HepG2 (cell line): ENCODE data around the gene CNTFR.

Experiments
- BHLHE40 ChIP-seq: IDR thresholded peaks from 2 replicates; pipeline ENCODE4 v1.6.1; 2011; ENCODE audit warnings: low read length, improper control_type of control experiment
- CTCF ChIP-seq: sonication (generic); formaldehyde crosslinking; IDR thresholded peaks from 2 replicates; pipeline ENCODE4 v1.5.0; 2020; ENCODE audit warnings: mild to moderate bottlenecking, missing genetic modification reagents, moderate library complexity
- EZH2 ChIP-seq: conservative IDR thresholded peaks from 2 replicates; pipeline ENCODE4 v1.6.1; 2012; ENCODE audit warnings: mild to moderate bottlenecking, low read depth, low read length, moderate library complexity
- FOXM1 ChIP-seq: sonication (generic); formaldehyde crosslinking; IDR thresholded peaks from 2 replicates; pipeline ENCODE4 v1.5.0; 2020; ENCODE audit warnings: missing genetic modification reagents
- NR2F6 ChIP-seq, 2 experiments: IDR thresholded peaks; 2 replicates each; pipeline ENCODE4 v1.6.1; 2016; ENCODE audit warnings: antibody characterized with exemption in 1 of 2, mild to moderate bottlenecking in 1 of 2
- POLR2AphosphoS5 ChIP-seq: IDR thresholded peaks from 2 replicates; pipeline ENCODE4 v1.6.1; 2012; ENCODE audit warnings: low read depth, low read length
- RERE ChIP-seq: IDR thresholded peaks from 2 replicates; pipeline ENCODE4 v1.6.1; 2016; ENCODE audit warnings: low read depth, missing genetic modification reagents, missing compliant biosample characterization
- SP1 ChIP-seq, 2 experiments: fragments of 450-650 bp in 1 of 2; sonication (generic) in 1 of 2; formaldehyde crosslinking in 1 of 2; IDR thresholded peaks; 2 replicates each; pipeline versions ENCODE4 v1.4.0 to v1.6.1; 2016 to 2020; ENCODE audit warnings: missing genetic modification reagents in 1 of 2
- SRSF9 ChIP-seq: fragments of 200-400 bp; formaldehyde crosslinking; IDR thresholded peaks from 2 replicates; pipeline ENCODE4 v1.6.1; 2018; ENCODE audit warnings: borderline replicate concordance, mild to moderate bottlenecking, low read depth, low read length; ENCODE audit not compliant: insufficient read depth, poor library complexity, severe bottlenecking
- ZNF318 ChIP-seq: sonication (generic); formaldehyde crosslinking; IDR thresholded peaks from 2 replicates; pipeline ENCODE4 v1.4.0; 2020; ENCODE audit warnings: mild to moderate bottlenecking, missing genetic modification reagents
- ZSCAN20 ChIP-seq: sonication (generic); formaldehyde crosslinking; IDR thresholded peaks from 2 replicates; pipeline ENCODE4 v1.4.0; 2020; ENCODE audit warnings: missing genetic modification reagents, mild to moderate bottlenecking, borderline replicate concordance
- ZSCAN29 ChIP-seq: sonication (generic); formaldehyde crosslinking; conservative IDR thresholded peaks from 2 replicates; pipeline ENCODE4 v1.4.0; 2020; ENCODE audit warnings: mild to moderate bottlenecking, missing genetic modification reagents

- no peak for TF ChIP-seq NR2F6 (IDR thresholded peaks at IDR 0.05)
- no peak for TF ChIP-seq NR2F6 (CRISPR knock-in tag; IDR thresholded peaks at IDR 0.05)
- TF ChIP-seq CTCF (CRISPR knock-in tag), result no peak
- TF ChIP-seq ZSCAN29 (CRISPR knock-in tag), result no peak
- TF ChIP-seq RERE (CRISPR knock-in tag), result no peak
- TF ChIP-seq ZNF318 (CRISPR knock-in tag), result no peak
- no peak for TF ChIP-seq BHLHE40
- TF ChIP-seq SP1 (IDR thresholded peaks at IDR 0.05), result no peak
- TF ChIP-seq SP1 (CRISPR knock-in tag; IDR thresholded peaks at IDR 0.05), result no peak
- TF ChIP-seq FOXM1, result no peak
- no peak for TF ChIP-seq POLR2AphosphoS5
- TF ChIP-seq SRSF9, result no peak
- TF ChIP-seq ZSCAN20 (CRISPR knock-in tag), result no peak
- no peak for TF ChIP-seq EZH2
Observed at GRCh38 chr9:34606905-34607304, 17.4 kb upstream of the CNTFR start.
